ENCODE measurements around the gene KLHL12. TPM values are rescaled to one million over a fixed set of nuclear protein-coding genes. Genes with fewer than 3 reads are reported as not detected.
A peak's percentile ranks its signal among the peaks of the same experiment; 100 is the strongest.

The KLHL12 gene
- total RNA-seq, 1 donor from 2014 or later = 31.5 TPM

DNA sequence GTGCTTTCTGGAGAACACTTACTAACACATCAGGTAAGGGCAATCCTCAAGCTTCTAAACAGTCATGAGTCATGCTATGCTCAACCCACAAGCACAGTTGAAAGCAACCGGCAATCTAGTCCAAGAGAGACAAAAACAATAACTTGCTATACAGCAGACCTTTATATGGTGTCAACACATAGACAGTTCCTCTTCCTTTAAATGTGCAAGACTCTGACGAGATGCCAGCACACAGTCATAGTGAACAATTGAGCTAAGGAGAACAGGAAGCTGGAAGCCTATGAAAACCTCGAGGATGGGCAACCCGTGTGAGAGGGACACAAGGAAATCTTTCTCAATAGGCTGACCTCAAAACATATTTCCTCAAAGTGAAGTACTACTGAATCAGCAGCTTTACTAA is 25.8 kb upstream of the KLHL12 start:
- no peak overlapping the region for H3K4me3 Mint-ChIP-seq (ENCODE audit: unreplicated experiment)
- H3K9me3 Mint-ChIP-seq (ENCODE audit: unreplicated experiment) = no peaks in the 10 kb centered on the region
- peaks cover 45% of the 10 kb centered on the region for H3K4me1 Mint-ChIP-seq (ENCODE audit: unreplicated experiment)
- peak overlapping the region; percentile 86 for H3K27ac Mint-ChIP-seq (ENCODE audit: unreplicated experiment)
- TF ChIP-seq, protein P1, sequence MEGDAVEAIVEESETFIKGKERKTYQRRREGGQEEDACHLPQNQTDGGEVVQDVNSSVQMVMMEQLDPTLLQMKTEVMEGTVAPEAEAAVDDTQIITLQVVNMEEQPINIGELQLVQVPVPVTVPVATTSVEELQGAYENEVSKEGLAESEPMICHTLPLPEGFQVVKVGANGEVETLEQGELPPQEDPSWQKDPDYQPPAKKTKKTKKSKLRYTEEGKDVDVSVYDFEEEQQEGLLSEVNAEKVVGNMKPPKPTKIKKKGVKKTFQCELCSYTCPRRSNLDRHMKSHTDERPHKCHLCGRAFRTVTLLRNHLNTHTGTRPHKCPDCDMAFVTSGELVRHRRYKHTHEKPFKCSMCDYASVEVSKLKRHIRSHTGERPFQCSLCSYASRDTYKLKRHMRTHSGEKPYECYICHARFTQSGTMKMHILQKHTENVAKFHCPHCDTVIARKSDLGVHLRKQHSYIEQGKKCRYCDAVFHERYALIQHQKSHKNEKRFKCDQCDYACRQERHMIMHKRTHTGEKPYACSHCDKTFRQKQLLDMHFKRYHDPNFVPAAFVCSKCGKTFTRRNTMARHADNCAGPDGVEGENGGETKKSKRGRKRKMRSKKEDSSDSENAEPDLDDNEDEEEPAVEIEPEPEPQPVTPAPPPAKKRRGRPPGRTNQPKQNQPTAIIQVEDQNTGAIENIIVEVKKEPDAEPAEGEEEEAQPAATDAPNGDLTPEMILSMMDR (IDR thresholded peaks at IDR 0.05; ENCODE audit: unreplicated experiment) = no peak
- H3K36me3 Mint-ChIP-seq (ENCODE audit: low read depth, unreplicated experiment) = peaks cover 25% of the 10 kb centered on the region
- no peak for DNase-seq (ENCODE audit: low spot score)
- peaks cover 5% of the 10 kb centered on the region for H3K27me3 Mint-ChIP-seq (ENCODE audit: unreplicated experiment)

DNA sequence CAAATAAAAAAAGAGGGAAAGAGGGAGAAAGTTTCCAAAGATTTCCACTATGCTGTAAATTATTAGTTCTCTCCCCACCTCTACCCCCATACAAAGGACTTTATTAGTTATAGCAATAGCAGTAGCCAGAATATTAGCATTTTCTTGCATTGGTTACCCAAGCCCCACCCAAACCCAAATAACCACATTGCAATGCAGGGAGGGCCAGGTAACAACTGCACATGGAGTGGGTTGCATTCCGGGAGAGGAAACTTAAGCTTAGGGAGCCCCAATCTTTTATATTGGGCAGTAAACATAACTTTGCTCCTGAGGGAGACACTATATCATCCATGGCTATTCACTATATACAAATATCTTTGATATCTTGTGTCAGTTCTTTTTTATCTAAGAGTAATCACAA is 25.1 kb upstream of the KLHL12 start:
- DNase-seq (ENCODE audit: low spot score) = no peak
- Mint-ChIP-seq H3K27me3 (ENCODE audit: unreplicated experiment) (peaks cover 5% of the 10 kb centered on the region), H3K4me1 (ENCODE audit: unreplicated experiment) (peaks cover 40% of the 10 kb centered on the region), H3K36me3 (ENCODE audit: low read depth, unreplicated experiment) (peaks cover 28% of the 10 kb centered on the region), H3K4me3 (ENCODE audit: unreplicated experiment) (peak overlapping the region; percentile 37), H3K9me3 (ENCODE audit: unreplicated experiment) (no peaks in the 10 kb centered on the region), H3K27ac (ENCODE audit: unreplicated experiment) (peak overlapping the region; percentile 86)
- TF ChIP-seq, protein P1 (IDR thresholded peaks at IDR 0.05; ENCODE audit: unreplicated experiment) = no peak

DNA sequence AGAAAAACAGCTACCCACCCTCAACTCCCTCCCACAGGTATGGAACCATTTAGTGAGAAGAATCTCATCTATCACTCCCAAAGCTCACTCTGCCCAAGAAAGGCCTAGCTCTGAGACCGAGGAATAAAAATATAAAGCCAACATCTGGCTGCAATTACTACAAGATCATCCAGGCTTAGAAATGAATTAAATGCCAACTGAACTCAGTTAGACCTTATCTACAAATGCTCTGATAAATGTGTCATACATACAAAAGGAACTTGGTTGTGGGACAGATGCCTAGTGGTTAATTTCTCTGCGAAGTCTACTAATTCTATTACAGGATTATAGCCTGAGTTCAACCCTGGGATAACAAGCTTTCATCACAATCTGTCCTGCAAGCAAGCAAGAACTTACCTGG is 24.4 kb upstream of the KLHL12 start:
- DNase-seq (ENCODE audit: low spot score) = no peak
- TF ChIP-seq, protein P1 (IDR thresholded peaks at IDR 0.05; ENCODE audit: unreplicated experiment) = no peak
- peaks cover 5% of the 10 kb centered on the region for H3K27me3 Mint-ChIP-seq (ENCODE audit: unreplicated experiment)
- peaks cover 38% of the 10 kb centered on the region for H3K4me1 Mint-ChIP-seq (ENCODE audit: unreplicated experiment)
- H3K4me3 Mint-ChIP-seq (ENCODE audit: unreplicated experiment) = no peak overlapping the region
- peaks cover 28% of the 10 kb centered on the region for H3K36me3 Mint-ChIP-seq (ENCODE audit: low read depth, unreplicated experiment)
- no peaks in the 10 kb centered on the region for H3K9me3 Mint-ChIP-seq (ENCODE audit: unreplicated experiment)
- peak overlapping the region; percentile 48 for H3K27ac Mint-ChIP-seq (ENCODE audit: unreplicated experiment)

DNA sequence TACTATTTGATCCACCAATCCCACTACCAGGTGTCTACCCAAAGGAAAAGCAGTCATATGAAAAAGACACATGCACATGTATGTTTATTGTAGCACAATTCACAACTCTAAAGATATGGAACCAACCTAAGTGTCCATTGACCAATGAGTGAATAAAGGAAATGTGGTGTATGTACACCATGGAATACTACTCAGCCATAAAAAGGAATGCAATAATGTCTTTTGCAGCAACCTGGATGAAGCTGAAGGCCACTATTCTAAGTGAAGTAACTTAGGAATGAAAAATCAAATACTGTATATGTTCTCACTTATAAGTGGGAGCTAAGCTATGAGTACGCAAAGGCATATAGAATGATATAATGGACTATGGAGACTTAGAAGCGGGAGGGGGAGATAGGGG is 18.4 kb upstream of the KLHL12 start:
- Mint-ChIP-seq H3K4me1 (ENCODE audit: unreplicated experiment) (no peaks in the 10 kb centered on the region), H3K36me3 (ENCODE audit: low read depth, unreplicated experiment) (peaks cover 50% of the 10 kb centered on the region), H3K9me3 (ENCODE audit: unreplicated experiment) (no peaks in the 10 kb centered on the region), H3K4me3 (ENCODE audit: unreplicated experiment) (no peak overlapping the region), H3K27ac (ENCODE audit: unreplicated experiment) (no peak overlapping the region), H3K27me3 (ENCODE audit: unreplicated experiment) (no peaks in the 10 kb centered on the region)
- TF ChIP-seq, protein P1 (IDR thresholded peaks at IDR 0.05; ENCODE audit: unreplicated experiment) = no peak
- no peak for DNase-seq (ENCODE audit: low spot score)

DNA sequence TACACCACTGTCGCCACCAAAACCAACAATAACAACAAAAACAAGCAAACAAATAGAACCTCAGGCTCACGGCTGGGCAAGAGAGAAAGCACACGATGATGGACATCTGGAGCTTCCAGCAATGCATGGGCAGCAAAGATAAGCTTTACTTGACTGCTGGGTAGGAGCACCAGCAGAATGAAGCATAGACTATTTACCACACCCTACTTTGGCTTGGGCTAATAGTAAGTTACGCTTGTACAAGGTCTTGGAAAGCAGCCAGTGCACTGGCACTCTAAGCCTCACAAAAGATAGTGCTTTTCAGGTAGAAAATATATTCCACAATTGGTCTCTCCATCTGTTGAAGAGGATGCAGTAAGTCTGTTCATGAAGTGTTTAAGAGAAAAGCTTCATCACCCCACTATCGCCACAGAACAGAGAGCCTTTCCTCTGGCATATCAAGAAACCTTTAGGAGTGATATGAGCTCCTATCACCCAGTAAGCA is 17.4 kb upstream of the KLHL12 start:
- TF ChIP-seq, protein P1 (IDR thresholded peaks at IDR 0.05; ENCODE audit: unreplicated experiment) = no peak
- H3K27ac Mint-ChIP-seq (ENCODE audit: unreplicated experiment) = no peak overlapping the region
- H3K4me1 Mint-ChIP-seq (ENCODE audit: unreplicated experiment) = no peaks in the 10 kb centered on the region
- no peak overlapping the region for H3K4me3 Mint-ChIP-seq (ENCODE audit: unreplicated experiment)
- H3K27me3 Mint-ChIP-seq (ENCODE audit: unreplicated experiment) = no peaks in the 10 kb centered on the region
- no peaks in the 10 kb centered on the region for H3K9me3 Mint-ChIP-seq (ENCODE audit: unreplicated experiment)
- peaks cover 47% of the 10 kb centered on the region for H3K36me3 Mint-ChIP-seq (ENCODE audit: low read depth, unreplicated experiment)
- no peak for DNase-seq (ENCODE audit: low spot score)

Measured in endothelial cell (in vitro differentiated cells).